Breast epithelium (tissue), 3 donors: ENCODE measurements around the gene LIMCH1.

Source experiments
- POLR2A ChIP-seq: fragments of 450-650 bp; IDR thresholded peaks from one replicate; pipeline ENCODE4 v1.6.1; 2016; ENCODE audit warnings: antibody characterized with exemption, mild to moderate bottlenecking, moderate library complexity
- POLR2AphosphoS5 ChIP-seq, 3 donors: sonication (generic); formaldehyde crosslinking; IDR thresholded peaks; one replicate each; pipeline ENCODE4 v1.6.1; 2017; ENCODE audit warnings: antibody characterized with exemption in 3 of 3
- TF ChIP-seq, protein P1 (sequence below), 3 donors: fragments of 450-650 bp; IDR thresholded peaks; one replicate each; pipeline ENCODE4 v1.5.1; 2016 to 2017; ENCODE audit warnings: antibody characterized with exemption in 3 of 3, mild to moderate bottlenecking in 3 of 3, moderate library complexity in 3 of 3

DNA sequence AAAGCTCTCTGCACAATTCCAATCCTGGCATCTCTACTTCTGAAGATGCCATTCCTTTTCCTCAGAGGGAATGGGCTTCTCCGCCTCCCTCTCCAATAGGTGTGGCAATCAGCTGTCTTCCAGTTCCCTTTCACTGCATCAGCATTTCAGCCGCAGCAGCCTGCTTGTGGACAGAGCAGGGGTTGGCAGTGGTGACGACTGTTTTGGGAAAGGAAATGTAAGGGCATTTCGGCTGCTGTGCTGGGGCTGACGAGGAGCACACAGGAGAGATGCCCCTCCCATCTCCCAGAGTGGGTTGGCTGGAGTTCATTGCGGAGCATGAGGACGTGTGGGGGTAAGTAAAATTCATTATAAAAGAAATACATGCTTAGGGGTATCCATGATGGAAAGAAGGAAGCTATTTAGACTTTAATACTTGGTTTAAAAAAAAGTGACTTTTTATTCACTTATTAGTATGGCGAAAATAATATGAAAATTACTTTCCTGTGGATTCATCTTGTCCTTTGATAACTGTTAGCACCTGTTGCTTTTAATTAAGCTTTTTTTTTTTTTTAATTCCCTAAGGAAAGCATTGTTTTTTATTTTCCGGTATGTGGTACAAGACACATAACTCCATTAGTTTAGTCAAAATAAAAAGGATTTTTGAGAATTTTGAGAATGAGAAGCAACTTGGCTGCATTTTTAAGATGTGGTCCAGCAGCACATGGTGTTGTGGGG lies at the start of gene LIMCH1:
- TF ChIP-seq, protein P1, sequence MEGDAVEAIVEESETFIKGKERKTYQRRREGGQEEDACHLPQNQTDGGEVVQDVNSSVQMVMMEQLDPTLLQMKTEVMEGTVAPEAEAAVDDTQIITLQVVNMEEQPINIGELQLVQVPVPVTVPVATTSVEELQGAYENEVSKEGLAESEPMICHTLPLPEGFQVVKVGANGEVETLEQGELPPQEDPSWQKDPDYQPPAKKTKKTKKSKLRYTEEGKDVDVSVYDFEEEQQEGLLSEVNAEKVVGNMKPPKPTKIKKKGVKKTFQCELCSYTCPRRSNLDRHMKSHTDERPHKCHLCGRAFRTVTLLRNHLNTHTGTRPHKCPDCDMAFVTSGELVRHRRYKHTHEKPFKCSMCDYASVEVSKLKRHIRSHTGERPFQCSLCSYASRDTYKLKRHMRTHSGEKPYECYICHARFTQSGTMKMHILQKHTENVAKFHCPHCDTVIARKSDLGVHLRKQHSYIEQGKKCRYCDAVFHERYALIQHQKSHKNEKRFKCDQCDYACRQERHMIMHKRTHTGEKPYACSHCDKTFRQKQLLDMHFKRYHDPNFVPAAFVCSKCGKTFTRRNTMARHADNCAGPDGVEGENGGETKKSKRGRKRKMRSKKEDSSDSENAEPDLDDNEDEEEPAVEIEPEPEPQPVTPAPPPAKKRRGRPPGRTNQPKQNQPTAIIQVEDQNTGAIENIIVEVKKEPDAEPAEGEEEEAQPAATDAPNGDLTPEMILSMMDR (IDR thresholded peaks at IDR 0.05), result no peak
- TF ChIP-seq POLR2A (no peak), POLR2AphosphoS5 (IDR thresholded peaks at IDR 0.05) (peak in 2 of 3 donors; percentile 29 to 30)
